Endodermal cell (in vitro differentiated cells): ENCODE results near the gene RGS5. TPM values are rescaled to one million over a fixed set of nuclear protein-coding genes. Genes with fewer than 3 reads are reported as not detected.

Source experiments
- DNase-seq: peaks from one replicate; pipeline ENCODE4 v3.0.0-alpha.2; 2017
- H3K27ac ChIP-seq: 2 replicates; pipeline ENCODE4 v1.5.1; 2013; ENCODE audit warnings: mild to moderate bottlenecking, low read depth, low read length, moderate library complexity
- H3K27me3 ChIP-seq: 2 replicates; pipeline ENCODE4 v1.6.1; 2013; ENCODE audit warnings: mild to moderate bottlenecking, low read length, moderate library complexity; ENCODE audit not compliant: insufficient read depth, control insufficient read depth, poor library complexity, severe bottlenecking
- H3K36me3 ChIP-seq: 2 replicates; pipeline ENCODE4 v1.7.0; 2013; ENCODE audit warnings: mild to moderate bottlenecking, low read length, moderate library complexity; ENCODE audit not compliant: control insufficient read depth, insufficient read depth
- H3K4me1 ChIP-seq: one replicate; pipeline ENCODE4 v1.7.0; 2013; ENCODE audit warnings: low read length; ENCODE audit not compliant: control insufficient read depth, insufficient read depth
- H3K4me3 ChIP-seq: 2 replicates; pipeline ENCODE4 v1.5.1; 2013; ENCODE audit warnings: mild to moderate bottlenecking, low read length, moderate library complexity
- H3K9ac ChIP-seq: 2 replicates; pipeline ENCODE4 v1.6.1; 2013; ENCODE audit warnings: mild to moderate bottlenecking, low read length, moderate library complexity; ENCODE audit not compliant: poor library complexity, severe bottlenecking; ENCODE audit errors: extremely low read depth
- H3K9me3 ChIP-seq: 2 replicates; pipeline ENCODE4 v1.6.1; 2013; ENCODE audit warnings: mild to moderate bottlenecking, low read length, moderate library complexity; ENCODE audit not compliant: control insufficient read depth
- H3K27ac Mint-ChIP-seq: 2 replicates; pipeline ENCODE4 v1.8.0; 2020; ENCODE audit warnings: mixed read lengths
- H3K27me3 Mint-ChIP-seq: 2 replicates; pipeline ENCODE4 v1.8.0; 2021; ENCODE audit warnings: mild to moderate bottlenecking, mixed read lengths; ENCODE audit not compliant: insufficient read depth
- H3K36me3 Mint-ChIP-seq: 2 replicates; pipeline ENCODE4 v1.8.0; 2020; ENCODE audit warnings: low read depth, mixed read lengths
- H3K4me1 Mint-ChIP-seq: 2 replicates; pipeline ENCODE4 v1.8.0; 2020; ENCODE audit warnings: mixed read lengths
- H3K4me3 Mint-ChIP-seq: 2 replicates; pipeline ENCODE4 v1.8.0; 2020; ENCODE audit warnings: mild to moderate bottlenecking, moderate library complexity, mixed read lengths
- H3K9me3 Mint-ChIP-seq: 2 replicates; pipeline ENCODE4 v1.8.0; 2020; ENCODE audit warnings: mild to moderate bottlenecking, mixed read lengths
- WGBS, 2 experiments: methylation state at CpG; one replicate each; pipeline versions ENCODE4 v1.1.5 to v1.1.7; 2013; ENCODE audit warnings: missing lambda C conversion rate in 2 of 2, mixed read lengths in 1 of 2; ENCODE audit not compliant: insufficient coverage in 1 of 2, insufficient read length in 1 of 2; 5-methylcytosine and 5-hydroxymethylcytosine counted together
- total RNA-seq, 2 donors: library from RNA; stranded (reverse); fragmentation: NEBNext Ultra II Directional in 1 of 2; extraction: Animal tissue kit (Norgen Biotek cat#: 25700) in 1 of 2; gene quantifications; 2 replicates in 1 of 2; 3 replicates in 1 of 2; pipeline ENCODE4 v1.2.1, GENCODE V29; 2021
- TF ChIP-seq, protein P1 (sequence below): fragments of 200-600 bp; sonication (generic); conservative IDR thresholded peaks from 2 replicates; pipeline ENCODE4 v1.5.0; 2021; ENCODE audit warnings: antibody characterized with exemption, mild to moderate bottlenecking

RGS5 gene
- total RNA-seq, 2 donors from 2014 or later, result 48.4 to 88.9 TPM

DNA sequence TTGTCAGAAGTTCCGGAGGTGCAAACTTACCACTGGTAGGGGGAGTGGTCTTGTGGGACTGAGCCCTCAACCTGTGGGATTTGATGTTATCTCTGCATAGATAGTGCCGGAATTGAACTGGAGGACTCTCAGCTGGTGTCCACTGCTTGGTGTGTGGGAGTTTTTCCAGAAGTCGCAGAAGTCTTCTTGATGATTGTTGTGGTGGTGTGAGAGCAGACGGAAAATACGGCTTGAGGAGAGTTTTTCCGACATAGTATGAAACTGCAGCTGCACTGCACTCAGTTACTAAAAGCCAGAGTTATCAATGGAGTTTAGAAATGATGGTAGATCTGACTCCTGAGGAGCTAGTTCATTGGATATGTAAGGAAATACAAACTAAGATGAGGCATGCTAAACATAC, 14.9 kb downstream of the RGS5 start:
- Mint-ChIP-seq H3K36me3 (peaks cover 18% of the 10 kb centered on the region), H3K27me3 (no peaks in the 10 kb centered on the region), H3K9me3 (peaks cover 8% of the 10 kb centered on the region), H3K4me1 (peaks cover 28% of the 10 kb centered on the region), H3K27ac (no peak overlapping the region), H3K4me3 (no peak overlapping the region)
- Histone ChIP-seq H3K27me3 (no peaks in the 10 kb centered on the region), H3K4me1 (no peaks in the 10 kb centered on the region), H3K27ac (no peak overlapping the region), H3K9ac (no peak overlapping the region), H3K36me3 (peaks cover 17% of the 10 kb centered on the region), H3K4me3 (no peak overlapping the region), H3K9me3 (peaks cover 10% of the 10 kb centered on the region)
- no peak for DNase-seq
- WGBS, 2 experiments, result 94 to 100% methylated on average over 1 to 6 of the region's 6 CpGs
- TF ChIP-seq, protein P1, sequence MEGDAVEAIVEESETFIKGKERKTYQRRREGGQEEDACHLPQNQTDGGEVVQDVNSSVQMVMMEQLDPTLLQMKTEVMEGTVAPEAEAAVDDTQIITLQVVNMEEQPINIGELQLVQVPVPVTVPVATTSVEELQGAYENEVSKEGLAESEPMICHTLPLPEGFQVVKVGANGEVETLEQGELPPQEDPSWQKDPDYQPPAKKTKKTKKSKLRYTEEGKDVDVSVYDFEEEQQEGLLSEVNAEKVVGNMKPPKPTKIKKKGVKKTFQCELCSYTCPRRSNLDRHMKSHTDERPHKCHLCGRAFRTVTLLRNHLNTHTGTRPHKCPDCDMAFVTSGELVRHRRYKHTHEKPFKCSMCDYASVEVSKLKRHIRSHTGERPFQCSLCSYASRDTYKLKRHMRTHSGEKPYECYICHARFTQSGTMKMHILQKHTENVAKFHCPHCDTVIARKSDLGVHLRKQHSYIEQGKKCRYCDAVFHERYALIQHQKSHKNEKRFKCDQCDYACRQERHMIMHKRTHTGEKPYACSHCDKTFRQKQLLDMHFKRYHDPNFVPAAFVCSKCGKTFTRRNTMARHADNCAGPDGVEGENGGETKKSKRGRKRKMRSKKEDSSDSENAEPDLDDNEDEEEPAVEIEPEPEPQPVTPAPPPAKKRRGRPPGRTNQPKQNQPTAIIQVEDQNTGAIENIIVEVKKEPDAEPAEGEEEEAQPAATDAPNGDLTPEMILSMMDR, result no peak

DNA sequence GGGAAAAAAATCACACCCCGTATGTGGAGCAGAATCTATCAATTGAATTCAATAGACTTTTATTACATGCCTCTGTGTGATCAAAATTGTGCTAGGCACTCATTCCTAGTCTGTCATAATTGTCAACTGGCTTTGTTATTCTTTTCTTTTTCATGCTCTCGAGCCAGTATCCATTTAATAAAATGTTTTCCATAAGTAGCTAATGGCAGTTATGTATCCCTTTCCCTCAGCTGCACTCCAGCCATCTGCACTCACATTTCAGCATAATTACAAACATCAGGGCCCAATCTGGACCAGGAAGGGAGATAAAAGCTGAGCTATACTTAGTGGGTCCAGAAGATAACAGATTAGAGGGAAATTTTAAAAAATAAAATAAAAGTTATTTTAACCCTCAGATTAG, 15.9 kb downstream of the RGS5 start:
- Histone ChIP-seq H3K4me1 (no peaks in the 10 kb centered on the region), H3K27me3 (no peaks in the 10 kb centered on the region), H3K4me3 (no peak overlapping the region), H3K9me3 (peaks cover 10% of the 10 kb centered on the region), H3K9ac (no peak overlapping the region), H3K36me3 (peaks cover 25% of the 10 kb centered on the region), H3K27ac (no peak overlapping the region)
- no peak overlapping the region for H3K27ac Mint-ChIP-seq
- H3K36me3 Mint-ChIP-seq, result peaks cover 18% of the 10 kb centered on the region
- no peaks in the 10 kb centered on the region for H3K27me3 Mint-ChIP-seq
- 67 to 89% methylated on average over 1 to 2 of the region's 2 CpGs for WGBS, 2 experiments
- H3K4me1 Mint-ChIP-seq, result peaks cover 30% of the 10 kb centered on the region
- DNase-seq, result no peak
- TF ChIP-seq, protein P1, result no peak
- H3K9me3 Mint-ChIP-seq, result peaks cover 8% of the 10 kb centered on the region
- H3K4me3 Mint-ChIP-seq, result no peak overlapping the region

DNA sequence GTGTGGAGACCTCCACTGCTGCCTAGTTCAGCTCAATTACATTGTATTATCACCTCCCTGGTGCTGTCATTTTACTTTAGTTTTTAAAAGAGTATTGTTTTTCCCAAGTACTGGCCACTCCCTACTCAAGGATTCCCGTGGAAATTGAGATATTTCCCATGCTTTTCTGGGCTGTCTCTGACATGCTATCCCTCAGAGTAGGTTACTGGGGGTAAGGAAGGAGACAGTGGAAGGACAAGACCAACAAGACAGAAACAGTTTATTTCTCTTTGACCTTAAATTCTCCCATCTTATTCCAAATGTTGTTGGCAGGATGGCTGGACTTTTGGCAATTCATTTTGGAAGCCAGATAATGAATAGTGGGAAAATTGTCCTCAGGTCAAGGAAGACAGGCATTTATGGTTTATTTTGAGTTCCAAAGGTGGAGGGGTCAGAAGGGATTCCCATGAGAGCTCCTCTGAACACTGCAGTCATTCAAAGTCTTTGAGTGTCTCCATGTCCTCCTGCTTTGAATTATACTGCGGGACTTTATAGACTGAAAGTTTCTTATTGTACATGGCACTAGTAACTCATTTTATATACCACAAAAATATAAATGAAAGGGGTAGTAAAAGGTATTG, 20.3 kb downstream of the RGS5 start:
- DNase-seq, result no peak
- Mint-ChIP-seq H3K4me3 (no peak overlapping the region), H3K9me3 (peaks cover 8% of the 10 kb centered on the region), H3K4me1 (peaks cover 15% of the 10 kb centered on the region), H3K27ac (no peak overlapping the region), H3K36me3 (peaks cover 14% of the 10 kb centered on the region), H3K27me3 (no peaks in the 10 kb centered on the region)
- H3K27ac ChIP-seq, result no peak overlapping the region
- peaks cover 29% of the 10 kb centered on the region for H3K36me3 ChIP-seq
- no peaks in the 10 kb centered on the region for H3K4me1 ChIP-seq
- no peak overlapping the region for H3K9ac ChIP-seq
- WGBS, 2 experiments, result 96% methylated on average over 2 of the region's 2 CpGs; no CpG with 5 or more reads in 1 of the 2 experiments
- no peaks in the 10 kb centered on the region for H3K27me3 ChIP-seq
- peaks cover 10% of the 10 kb centered on the region for H3K9me3 ChIP-seq
- TF ChIP-seq, protein P1, result no peak
- H3K4me3 ChIP-seq, result no peak overlapping the region
